Neural progenitor cell (in vitro differentiated cells): ENCODE measurements around the gene INO80E.

ENCODE experiments used
- CTCF ChIP-seq: fragments of 200-600 bp; sonication (generic); IDR thresholded peaks from 2 replicates; pipeline ENCODE4 v1.5.1; 2017; ENCODE audit warnings: antibody characterized with exemption, mild to moderate bottlenecking
- EZH2 ChIP-seq: fragments of 200-600 bp; sonication (generic); IDR thresholded peaks from 2 replicates; pipeline ENCODE4 v1.6.1; 2017; ENCODE audit warnings: antibody characterized with exemption, mild to moderate bottlenecking, moderate library complexity
- EZH2phosphoT487 ChIP-seq: fragments of 200-600 bp; sonication (generic); IDR thresholded peaks from 2 replicates; pipeline ENCODE4 v1.6.1; 2017; ENCODE audit warnings: antibody characterized with exemption

DNA sequence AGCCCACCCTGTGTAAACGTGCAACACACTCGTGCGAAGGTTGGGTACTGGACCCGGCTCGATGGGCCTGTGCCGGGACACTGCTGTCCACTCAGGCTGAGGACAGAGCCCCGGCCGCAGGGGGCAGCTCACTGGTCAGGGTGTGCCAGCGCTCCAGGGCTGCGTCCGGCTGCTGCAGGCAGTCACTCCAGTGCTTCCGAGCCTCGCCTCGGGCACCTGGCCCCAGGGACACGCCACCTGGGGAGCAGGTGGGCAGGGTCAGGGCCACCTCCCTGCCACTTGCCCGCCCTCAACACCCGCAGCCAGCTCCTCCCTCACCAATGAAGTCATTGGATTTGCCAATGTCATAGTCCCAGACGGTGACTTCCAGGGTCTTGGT, 10.0 kb downstream of the INO80E start:
- no peak for TF ChIP-seq CTCF
- TF ChIP-seq EZH2 = no peak
- TF ChIP-seq EZH2phosphoT487 = no peak
